Naive B cell (primary cell): ENCODE data around the gene LMNTD2. TPM values are rescaled to one million over a fixed set of nuclear protein-coding genes. Genes with fewer than 3 reads are reported as not detected.
A peak's percentile ranks its signal among the peaks of the same experiment; 100 is the strongest.

Experiments
- ATAC-seq, 2 donors: fragments of 150-1000 bp; cut with Tn5 transposase; 2 replicates each; pipeline ENCODE4 v1.10.0; 2021; ENCODE audit warnings: low read depth in 2 of 2, mild to moderate bottlenecking in 2 of 2, moderate library complexity in 2 of 2
- DNase-seq: peaks from one replicate; pipeline ENCODE4 v3.0.0; 2022
- H3K27ac Mint-ChIP-seq, 6 donors: one replicate each; pipeline ENCODE4 v1.8.0; 2020 to 2022; ENCODE audit warnings: mild to moderate bottlenecking in 6 of 6, mixed read lengths in 6 of 6, moderate library complexity in 5 of 6, inconsistent platforms in 2 of 6
- H3K27me3 Mint-ChIP-seq, 3 donors: one replicate each; pipeline ENCODE4 v1.8.0; 2021 to 2022; ENCODE audit warnings: mixed read lengths in 3 of 3, mild to moderate bottlenecking in 1 of 3
- H3K36me3 Mint-ChIP-seq, 2 donors: one replicate each; pipeline ENCODE4 v1.8.0; 2020 to 2022; ENCODE audit warnings: mixed read lengths in 2 of 2, inconsistent platforms in 1 of 2, mild to moderate bottlenecking in 1 of 2
- H3K4me1 Mint-ChIP-seq, 3 donors: one replicate each; pipeline ENCODE4 v1.8.0; 2020 to 2022; ENCODE audit warnings: mixed read lengths in 3 of 3, inconsistent platforms in 1 of 3, mild to moderate bottlenecking in 1 of 3, moderate library complexity in 1 of 3
- H3K4me3 Mint-ChIP-seq, 8 donors: one replicate each; pipeline ENCODE4 v1.8.0; 2020 to 2022; ENCODE audit warnings: mild to moderate bottlenecking in 8 of 8, mixed read lengths in 8 of 8, moderate library complexity in 8 of 8, inconsistent platforms in 2 of 8
- H3K9me3 Mint-ChIP-seq, 7 donors: one replicate each; pipeline ENCODE4 v1.8.0; 2020 to 2022; ENCODE audit warnings: mixed read lengths in 7 of 7, mild to moderate bottlenecking in 5 of 7, inconsistent platforms in 2 of 7, moderate library complexity in 1 of 7
- polyA plus RNA-seq, 6 donors: library from polyadenylated mRNA; unstranded; fragments of 300-500 nt; fragmentation: Illumina TruSeq; gene quantifications; one replicate each; pipeline ENCODE4 v1.2.3, GENCODE V29; 2021; ENCODE audit warnings: low read depth in 6 of 6

The LMNTD2 gene
- 1 to 10 TPM; 2.1 to 4.8 (median 2.9) TPM for polyA plus RNA-seq

- Mint-ChIP-seq H3K27me3 (no peaks in the 10 kb centered on the region), H3K27ac (peak within 1 kb of the TSS in 5 of 6 donors; percentile 67 to 90 (median 80)), H3K36me3 (no peaks in the 10 kb centered on the region), H3K9me3 (no peaks in the 10 kb centered on the region), H3K4me1 (peaks cover 13 to 31% (median 17%) of the 10 kb centered on the region in 3 donors), H3K4me3 (peak within 1 kb of the TSS; percentile 84 to 93 (median 87))
- DNase-seq, result peak; percentile 93
- peak; percentile 90 to 92 for ATAC-seq
These were observed at the start of gene LMNTD2, which contains the start of gene RASSF7 for GRCh38 chr11:560305-561147. LMNTD2 (minus strand) TSS chr11:560738; CDS start chr11:560716, 22 bp downstream. RASSF7 (plus strand) TSS chr11:560970; CDS start chr11:561769, 799 bp downstream.

GRCh38 chr11:609341-609811 lies 48.8 kb upstream of the LMNTD2 start:
- peak overlapping the region in 1 of 6 donors; percentile 34 for H3K27ac Mint-ChIP-seq
- no peak overlapping the region for H3K4me3 Mint-ChIP-seq
- no peaks in the 10 kb centered on the region for H3K9me3 Mint-ChIP-seq
- no peak for ATAC-seq
- no peak for DNase-seq
- H3K4me1 Mint-ChIP-seq, result peaks cover 0 to 7% (median 0%) of the 10 kb centered on the region in 3 donors
- no peaks in the 10 kb centered on the region for H3K27me3 Mint-ChIP-seq
- no peaks in the 10 kb centered on the region for H3K36me3 Mint-ChIP-seq

DNA sequence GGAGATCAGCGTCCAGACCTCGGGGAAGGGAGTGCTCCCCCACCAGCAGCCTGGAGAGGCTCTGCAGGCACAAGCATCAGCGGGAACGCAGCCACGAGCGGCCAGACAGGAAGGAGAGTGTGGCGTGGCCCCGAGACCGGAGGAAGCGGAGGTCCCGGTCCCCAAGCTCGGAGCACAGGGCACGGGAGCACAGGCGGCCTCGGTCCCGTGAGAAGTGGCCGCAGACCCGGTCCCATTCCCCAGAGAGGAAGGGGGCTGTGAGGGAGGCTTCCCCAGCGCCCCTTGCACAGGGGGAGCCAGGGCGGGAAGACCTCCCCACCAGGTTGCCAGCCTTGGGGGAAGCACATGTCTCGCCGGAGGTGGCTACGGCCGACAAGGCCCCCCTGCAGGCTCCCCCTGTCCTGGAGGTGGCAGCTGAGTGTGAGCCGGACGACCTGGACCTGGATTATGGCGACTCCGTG lies 48.3 kb upstream of the LMNTD2 start:
- Mint-ChIP-seq H3K4me3 (no peak overlapping the region), H3K27me3 (no peaks in the 10 kb centered on the region), H3K9me3 (no peaks in the 10 kb centered on the region), H3K36me3 (no peaks in the 10 kb centered on the region), H3K27ac (peak overlapping the region in 1 of 6 donors; percentile 44), H3K4me1 (peaks cover 0 to 4% (median 0%) of the 10 kb centered on the region in 3 donors)
- no peak for ATAC-seq
- no peak for DNase-seq

- H3K27ac Mint-ChIP-seq, result peak overlapping the region in 1 of 6 donors; percentile 66
- ATAC-seq (no peak), DNase-seq (no peak)
- no peaks in the 10 kb centered on the region for H3K27me3 Mint-ChIP-seq
- H3K4me3 Mint-ChIP-seq, result no peak overlapping the region
- H3K9me3 Mint-ChIP-seq, result no peaks in the 10 kb centered on the region
- no peaks in the 10 kb centered on the region for H3K36me3 Mint-ChIP-seq
- peaks cover 0 to 4% (median 0%) of the 10 kb centered on the region in 3 donors for H3K4me1 Mint-ChIP-seq
These were observed 47.6 kb upstream of the LMNTD2 start for GRCh38 chr11:607971-608659.

- Mint-ChIP-seq H3K36me3 (no peaks in the 10 kb centered on the region), H3K4me1 (peaks cover 0 to 2% (median 0%) of the 10 kb centered on the region in 3 donors), H3K27ac (peak overlapping the region in 1 of 6 donors; percentile 59), H3K9me3 (no peaks in the 10 kb centered on the region), H3K4me3 (no peak overlapping the region), H3K27me3 (no peaks in the 10 kb centered on the region)
- no peak for ATAC-seq
- no peak for DNase-seq
These were observed 46.7 kb upstream of the LMNTD2 start for GRCh38 chr11:607020-607780.

DNA sequence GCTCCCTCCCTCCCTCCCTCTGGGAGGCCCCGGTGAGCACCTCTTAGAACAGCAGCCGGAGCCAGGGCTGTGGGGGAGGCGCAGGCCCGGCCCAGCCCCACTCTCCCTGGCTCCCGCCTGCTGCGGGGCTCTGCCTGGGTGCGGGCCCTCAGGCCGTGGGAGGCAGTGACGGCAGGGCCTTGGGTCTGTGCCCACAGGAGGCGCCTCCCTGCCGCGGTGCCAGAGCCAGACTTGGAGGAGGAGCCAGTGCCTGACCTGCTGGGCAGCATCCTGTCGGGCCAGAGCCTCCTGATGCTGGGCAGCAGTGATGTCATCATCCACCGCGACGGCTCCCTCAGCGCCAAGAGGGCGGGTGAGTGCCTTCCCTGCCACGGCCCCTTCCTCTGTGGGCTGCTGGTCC lies 45.7 kb upstream of the LMNTD2 start:
- ATAC-seq (no peak), DNase-seq (no peak)
- no peak overlapping the region for H3K27ac Mint-ChIP-seq
- no peaks in the 10 kb centered on the region for H3K4me1 Mint-ChIP-seq
- H3K4me3 Mint-ChIP-seq, result no peak overlapping the region
- H3K9me3 Mint-ChIP-seq, result no peaks in the 10 kb centered on the region
- H3K36me3 Mint-ChIP-seq, result peaks cover 0 to 7% of the 10 kb centered on the region in 2 donors
- no peaks in the 10 kb centered on the region for H3K27me3 Mint-ChIP-seq

DNA sequence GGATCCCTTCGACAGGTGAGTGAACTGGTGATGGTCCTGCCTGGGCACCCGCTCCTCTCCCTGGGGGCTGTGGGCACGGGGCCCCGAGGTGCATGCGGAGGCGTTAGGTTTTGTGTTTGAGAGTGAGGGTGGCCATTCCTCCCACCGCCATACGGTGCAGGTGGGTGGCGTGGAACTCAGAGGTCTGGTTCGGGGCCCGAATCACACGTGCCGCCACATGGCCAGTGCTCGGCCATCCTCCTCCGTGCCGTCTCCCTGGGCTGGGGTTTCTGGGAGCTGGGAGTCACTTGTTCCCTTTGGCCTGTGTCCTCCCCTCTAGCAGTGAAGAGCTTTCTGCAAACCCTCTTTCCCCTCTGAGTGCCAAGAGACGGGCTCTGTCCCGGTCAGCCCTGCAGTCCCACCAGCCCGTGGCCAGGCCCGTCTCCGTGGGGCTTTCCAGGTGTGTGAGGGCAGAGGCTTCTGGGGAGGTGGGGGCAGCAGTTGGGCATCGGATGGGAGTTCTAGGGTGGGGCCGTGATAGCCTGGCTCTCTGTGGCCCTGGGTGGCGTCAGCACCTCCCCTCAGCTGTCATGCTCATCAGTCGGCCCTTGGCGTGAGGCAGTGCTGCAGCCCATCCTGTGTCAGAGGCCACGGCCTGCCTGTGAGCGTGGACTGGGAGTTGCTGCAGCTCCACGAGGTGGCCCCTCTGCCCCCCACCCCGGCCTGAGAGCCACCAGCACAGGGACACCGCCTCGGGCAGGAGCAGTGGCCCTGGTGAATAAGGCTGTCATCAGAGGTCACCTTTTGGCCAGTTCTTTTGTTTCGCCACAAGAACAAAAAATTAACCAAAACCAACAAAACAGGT lies 45.0 kb upstream of the LMNTD2 start:
- Mint-ChIP-seq H3K36me3 (peaks cover 0 to 9% of the 10 kb centered on the region in 2 donors), H3K27ac (peak overlapping the region in 1 of 6 donors; percentile 36), H3K4me1 (no peaks in the 10 kb centered on the region)

DNA sequence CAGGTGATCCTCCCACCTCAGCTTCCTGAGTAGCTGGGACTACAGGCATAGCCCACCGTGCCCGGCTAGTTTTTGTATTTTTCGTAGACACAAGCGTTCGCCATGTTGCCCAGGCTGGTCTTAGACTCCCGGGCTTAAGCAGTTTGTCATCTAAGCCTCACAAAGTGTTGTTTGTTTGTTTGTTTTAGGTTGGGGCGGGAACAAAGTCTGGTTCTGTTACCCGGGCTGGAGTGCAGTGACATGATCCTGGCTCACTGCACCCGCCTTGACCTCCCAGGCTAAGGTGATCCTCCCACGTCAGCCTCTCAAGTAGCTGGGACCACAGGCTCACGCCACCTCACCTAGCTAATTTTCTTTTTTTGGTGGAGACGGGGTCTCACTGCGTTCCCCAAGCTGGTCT lies 42.6 kb upstream of the LMNTD2 start:
- ATAC-seq (no peak), DNase-seq (no peak)
- Mint-ChIP-seq H3K9me3 (no peaks in the 10 kb centered on the region), H3K27ac (peak overlapping the region in 1 of 6 donors; percentile 36), H3K27me3 (no peaks in the 10 kb centered on the region), H3K4me3 (no peak overlapping the region), H3K36me3 (peaks cover 0 to 9% of the 10 kb centered on the region in 2 donors), H3K4me1 (no peaks in the 10 kb centered on the region)

More for the DNA sequence above, 45.0 kb upstream of the LMNTD2 start:
- no peaks in the 10 kb centered on the region for H3K9me3 Mint-ChIP-seq
- no peak for DNase-seq
- no peaks in the 10 kb centered on the region for H3K27me3 Mint-ChIP-seq
- no peak for ATAC-seq
- no peak overlapping the region for H3K4me3 Mint-ChIP-seq

GRCh38 chr11:601573-602245 lies 41.2 kb upstream of the LMNTD2 start:
- Mint-ChIP-seq H3K4me1 (peaks cover 0 to 6% (median 0%) of the 10 kb centered on the region in 3 donors), H3K27ac (peak overlapping the region in 2 of 6 donors; percentile 10 to 73), H3K36me3 (peaks cover 0 to 15% of the 10 kb centered on the region in 2 donors), H3K4me3 (peak overlapping the region in 1 of 8 donors; percentile 60), H3K9me3 (no peaks in the 10 kb centered on the region), H3K27me3 (no peaks in the 10 kb centered on the region)
- ATAC-seq (no peak), DNase-seq (no peak)

- no peak for DNase-seq
- Mint-ChIP-seq H3K9me3 (no peaks in the 10 kb centered on the region), H3K36me3 (peaks cover 0 to 19% of the 10 kb centered on the region in 2 donors), H3K27me3 (no peaks in the 10 kb centered on the region), H3K4me3 (no peak overlapping the region), H3K27ac (peak overlapping the region in 1 of 6 donors; percentile 34), H3K4me1 (peaks cover 0 to 6% (median 0%) of the 10 kb centered on the region in 3 donors)
- ATAC-seq, result no peak
These were observed 37.6 kb upstream of the LMNTD2 start for GRCh38 chr11:598005-598680.

DNA sequence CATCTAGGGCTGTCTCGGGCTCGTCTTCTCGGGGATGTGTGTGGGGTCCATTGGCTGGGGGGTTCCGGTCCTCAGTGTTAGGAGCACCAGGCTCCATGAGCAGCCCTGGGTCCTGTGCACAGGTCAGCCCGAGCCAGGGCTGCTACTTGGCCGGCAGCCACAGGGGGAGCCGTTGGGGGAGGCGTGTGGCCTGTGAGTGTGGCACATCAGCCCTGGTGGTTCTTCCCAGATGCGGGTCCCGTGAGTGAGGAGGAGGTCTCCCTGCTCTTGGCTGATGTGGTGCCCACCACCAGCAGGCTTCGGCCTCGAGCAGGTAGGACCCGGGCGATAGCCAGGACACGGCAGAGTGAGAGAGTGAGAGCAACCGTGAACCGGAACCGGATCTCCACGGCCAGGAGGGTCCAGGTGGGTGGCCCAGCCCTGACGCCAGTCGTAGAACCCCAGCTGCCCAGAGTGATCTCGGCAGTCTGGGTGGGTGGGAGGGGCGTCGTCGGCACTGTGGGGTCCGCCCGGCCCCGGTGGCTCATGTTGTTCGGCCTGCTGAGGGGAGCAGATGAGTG lies 36.7 kb upstream of the LMNTD2 start:
- H3K9me3 Mint-ChIP-seq, result no peaks in the 10 kb centered on the region
- H3K4me3 Mint-ChIP-seq, result no peak overlapping the region
- peaks cover 0 to 6% (median 0%) of the 10 kb centered on the region in 3 donors for H3K4me1 Mint-ChIP-seq
- DNase-seq (no peak), ATAC-seq (peak in 1 of 2 donors; percentile 27)
- peak overlapping the region in 2 of 6 donors; percentile 44 to 65 for H3K27ac Mint-ChIP-seq
- no peaks in the 10 kb centered on the region for H3K27me3 Mint-ChIP-seq
- H3K36me3 Mint-ChIP-seq, result peaks cover 3 to 28% of the 10 kb centered on the region in 2 donors
